Stimulated activated CD8-positive, alpha-beta memory T cell treated with anti-CD3 and anti-CD28 coated beads, Interleukin-7, amount 100 ng/mL, for 1 hour (primary cell): Measurements from ENCODE around the gene DKKL1.

Experiments
- DNase-seq, 2 donors: peaks; one replicate each; pipeline ENCODE4 v3.0.0-alpha.2; 2020; ENCODE audit warnings: low read depth in 2 of 2

DKKL1 gene

DNA sequence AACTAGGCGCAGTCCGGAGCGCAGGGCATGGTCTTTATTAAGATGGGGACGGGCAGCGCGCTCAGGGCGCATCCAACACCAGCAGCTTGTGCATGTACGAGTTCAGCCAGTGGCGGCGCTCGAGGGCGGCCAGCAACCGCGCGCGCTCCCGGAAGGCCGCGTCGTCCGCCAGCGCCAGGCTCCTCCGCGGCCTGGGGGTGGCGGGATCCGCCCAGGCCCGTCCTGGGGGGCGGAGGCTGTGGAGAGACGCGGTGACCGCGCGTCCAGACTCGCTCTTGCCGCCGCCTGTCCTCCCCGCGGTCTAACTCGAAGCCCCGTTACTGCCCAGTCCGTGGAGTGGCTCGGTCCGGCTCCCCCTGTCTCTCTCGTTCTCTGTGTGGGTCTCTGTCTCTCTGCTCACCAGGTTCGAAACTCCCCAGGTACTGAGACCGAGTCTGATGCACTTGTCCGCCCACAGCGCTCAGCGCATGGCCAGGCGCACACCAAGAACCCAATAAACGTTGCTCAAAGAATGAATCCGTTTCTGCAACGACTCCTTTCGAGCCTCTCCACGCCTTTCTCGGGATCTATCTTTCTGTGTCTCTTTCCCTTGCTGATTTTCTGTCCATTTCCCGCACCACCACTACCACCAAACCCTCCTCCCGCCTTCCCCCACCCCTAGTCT lies 58.9 kb downstream of the DKKL1 start:
- DNase-seq = no peak

DNA sequence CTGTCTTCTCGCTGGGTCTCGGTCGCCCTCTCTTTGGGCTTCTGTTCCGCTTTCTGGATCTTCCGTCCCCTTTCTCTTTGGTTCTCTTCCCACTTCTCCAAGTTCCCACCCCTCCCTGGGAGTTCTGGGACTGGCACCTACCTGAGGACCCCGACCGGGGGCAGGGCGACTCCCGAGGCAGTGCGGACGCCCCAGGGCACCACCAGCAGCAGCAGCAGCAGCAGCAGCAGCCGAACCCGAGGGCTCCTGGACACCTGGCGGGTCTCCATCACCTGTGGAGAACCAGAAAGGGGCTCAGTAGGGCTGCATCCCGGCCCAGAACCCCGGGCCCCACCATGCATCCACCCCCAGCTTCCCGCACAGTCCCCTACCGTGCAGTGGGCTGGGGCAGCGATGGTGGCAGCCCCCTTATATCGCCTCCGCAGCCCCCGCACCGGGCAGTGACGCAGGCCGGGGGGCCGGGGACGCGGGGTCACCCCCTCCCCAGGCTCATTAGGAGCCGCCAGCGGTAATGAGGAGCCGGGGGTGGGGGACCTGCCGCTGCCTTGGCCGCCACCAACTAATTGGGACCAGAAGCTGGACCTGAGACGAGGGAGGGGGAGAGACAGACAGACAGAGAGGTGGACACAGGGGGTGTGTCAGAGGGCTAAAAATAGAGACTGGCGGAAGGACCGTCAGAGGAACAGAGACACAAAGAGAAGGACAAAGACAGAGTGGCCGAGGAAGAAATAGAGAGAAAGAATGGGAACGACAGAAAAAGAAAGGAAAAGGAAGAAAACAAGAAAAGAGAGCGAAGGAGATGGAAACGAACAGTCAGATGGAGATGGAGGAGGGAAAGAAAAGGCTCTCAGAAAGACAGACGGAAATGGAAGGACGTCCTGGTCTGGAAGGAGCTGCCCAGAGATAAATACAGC lies 59.7 kb downstream of the DKKL1 start, which contains the start of gene PTH2:
PTH2 (minus strand) TSS at position 371 of the 914 bp plus-strand sequence; CDS start at position 269, 102 bp downstream.
- DNase-seq = no peak

DNA sequence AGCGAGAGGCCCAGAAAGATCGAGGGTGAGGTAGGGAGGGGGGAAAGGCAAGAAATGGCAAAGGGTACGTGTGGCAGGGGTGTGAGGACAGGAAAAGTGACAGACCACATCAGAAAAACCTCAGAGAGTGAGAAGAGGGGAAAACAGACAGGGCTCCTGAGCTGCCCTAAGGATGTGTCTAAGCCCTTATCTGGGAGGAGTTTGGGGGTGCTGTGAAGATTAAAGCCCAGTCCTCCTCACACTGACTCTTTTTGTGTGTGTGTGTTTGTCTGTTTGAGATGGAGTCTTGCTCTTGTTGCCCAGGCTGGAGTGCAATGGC lies 60.3 kb downstream of the DKKL1 start:
- no peak for DNase-seq
